GM18861 (cell line): ENCODE results near the gene CDKAL1.
"Not testable (repeated sequence)": the region's sequence is repeated elsewhere in the genome, so short reads cannot be mapped to it uniquely, and the experiment has no call there.

Experiments
- ATAC-seq: cut with Tn5 transposase; IDR thresholded peaks from one replicate; pipeline ENCODE4 v1.9.1; 2021; ENCODE audit not compliant: unreplicated experiment

The CDKAL1 gene

DNA sequence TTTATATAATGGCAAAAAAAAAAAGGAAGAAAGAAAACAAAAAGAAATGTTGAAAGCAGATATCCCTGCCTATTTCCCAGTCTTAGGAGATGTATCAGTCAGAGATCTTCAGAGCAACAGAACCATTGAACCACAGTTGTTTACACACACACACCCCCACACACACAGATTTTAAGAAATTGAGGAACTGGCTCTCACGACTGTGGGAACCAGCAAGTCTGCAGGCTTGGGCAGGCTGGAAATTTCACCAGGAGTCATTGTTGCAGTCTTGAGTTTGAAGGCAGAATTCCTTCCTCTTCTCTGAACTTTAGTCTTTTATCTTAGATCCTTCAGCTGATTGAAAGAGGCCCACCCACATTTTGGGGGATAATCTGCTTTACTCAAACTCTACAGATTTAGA is 380.9 kb downstream of the CDKAL1 start:
- ATAC-seq, result no peak

DNA sequence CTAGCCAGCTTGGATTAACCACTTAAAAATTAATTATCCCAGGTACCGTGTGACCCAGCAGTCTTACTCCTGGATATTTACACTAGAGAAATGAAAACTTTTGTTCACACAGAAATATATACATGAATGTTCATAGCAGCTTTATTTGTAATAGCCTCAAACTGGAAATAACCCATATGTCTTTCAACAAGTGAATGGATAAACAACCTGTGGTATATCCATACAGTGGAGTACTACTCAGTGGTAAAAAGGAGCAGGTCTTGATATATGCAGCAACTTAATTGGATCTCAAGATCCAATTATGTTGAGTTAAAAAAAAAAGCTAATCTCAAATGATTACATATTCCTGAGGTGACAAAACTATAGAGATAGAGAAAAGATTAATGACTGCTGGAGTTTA is 381.4 kb downstream of the CDKAL1 start:
- ATAC-seq, result no peak

DNA sequence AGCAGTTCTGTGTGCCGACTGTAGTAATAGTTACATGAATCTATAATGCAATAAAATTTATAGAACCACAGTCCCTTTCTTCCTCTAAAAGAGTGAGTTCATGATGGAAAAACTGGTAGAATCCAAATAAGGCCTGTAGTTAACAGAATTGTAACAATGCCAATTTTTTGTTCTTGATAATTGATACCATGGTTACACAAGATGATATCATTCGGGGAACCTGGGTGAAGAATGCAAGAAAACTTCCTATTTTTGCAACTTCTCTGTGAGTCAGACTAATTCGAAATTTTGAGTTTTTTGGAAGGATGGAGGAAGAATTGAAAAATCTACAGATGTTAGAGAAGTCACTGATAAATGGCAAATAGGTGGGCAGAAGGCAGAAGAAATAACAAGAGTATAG is 381.8 kb downstream of the CDKAL1 start:
- no peak for ATAC-seq

DNA sequence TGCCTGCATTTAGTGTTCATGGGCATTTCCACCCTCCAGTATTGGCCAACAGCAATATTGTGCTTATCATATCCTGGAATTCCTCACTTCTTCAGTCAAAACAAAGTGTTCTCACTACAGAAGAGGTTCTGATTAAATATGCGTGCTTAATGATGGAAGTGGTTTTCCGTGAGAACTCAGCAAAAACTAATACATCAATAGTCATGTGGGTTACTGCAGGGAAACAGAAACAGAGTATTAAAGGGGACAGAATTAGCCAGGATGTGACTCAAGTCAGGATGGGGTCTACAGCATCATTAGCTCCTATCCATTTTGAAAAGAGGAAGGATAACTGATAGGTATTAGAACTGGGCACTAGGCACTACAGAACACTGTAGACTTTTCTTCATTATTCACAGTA is 384.6 kb downstream of the CDKAL1 start:
- peak; percentile 41 for ATAC-seq

DNA sequence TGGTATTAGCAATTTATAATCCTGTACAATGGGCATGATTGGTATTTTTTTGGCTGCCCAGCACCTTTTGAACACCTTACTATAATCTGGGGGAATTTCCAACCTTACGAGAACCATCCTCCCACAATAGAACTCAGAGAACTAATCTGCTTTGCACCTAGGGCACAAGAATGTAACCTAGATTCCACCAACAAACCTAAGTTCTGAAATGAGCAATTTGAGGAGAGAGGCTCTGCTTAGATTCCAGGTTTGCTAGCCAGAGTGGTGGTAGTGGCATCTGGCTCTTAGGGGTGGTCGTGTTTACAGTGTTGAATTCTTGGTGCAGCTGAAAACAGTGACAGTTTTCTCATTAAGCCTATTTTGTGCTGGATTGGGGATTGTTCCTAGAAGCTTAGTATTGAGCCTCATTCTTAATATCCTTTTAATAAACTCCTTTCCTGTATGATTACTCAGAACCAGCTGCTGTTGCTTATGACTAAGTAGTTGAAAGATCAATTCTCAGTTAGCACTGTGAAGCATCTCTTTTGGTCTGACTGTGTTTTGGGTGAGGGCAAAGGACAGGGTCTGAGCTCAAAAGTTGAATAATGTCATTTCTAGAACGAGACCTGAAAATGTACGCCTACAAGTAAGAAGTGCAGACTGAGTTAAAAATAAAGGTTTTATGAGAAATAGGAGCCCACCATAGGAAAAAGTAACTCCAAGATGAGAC is 385.6 kb downstream of the CDKAL1 start:
- peak; percentile 74 for ATAC-seq

DNA sequence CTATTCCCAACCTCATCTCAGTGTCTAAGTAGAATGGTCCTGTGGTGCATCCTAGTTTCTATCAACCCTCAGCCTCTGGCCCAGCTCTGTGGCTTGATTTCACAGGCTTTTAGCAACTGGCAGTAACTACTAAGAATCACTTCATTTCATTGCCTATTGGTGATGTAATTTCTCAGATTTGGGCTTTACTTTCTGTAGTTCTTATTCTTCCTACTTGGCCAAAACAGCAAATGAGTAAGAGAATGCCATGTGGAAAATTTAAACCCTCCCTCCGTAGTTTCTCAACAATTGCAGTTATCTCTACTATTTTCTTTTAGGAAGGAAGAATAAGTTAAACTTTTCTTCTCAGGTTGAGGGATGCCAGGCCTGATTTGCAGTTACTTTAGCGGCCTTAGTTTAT is 387.3 kb downstream of the CDKAL1 start:
- no peak for ATAC-seq

DNA sequence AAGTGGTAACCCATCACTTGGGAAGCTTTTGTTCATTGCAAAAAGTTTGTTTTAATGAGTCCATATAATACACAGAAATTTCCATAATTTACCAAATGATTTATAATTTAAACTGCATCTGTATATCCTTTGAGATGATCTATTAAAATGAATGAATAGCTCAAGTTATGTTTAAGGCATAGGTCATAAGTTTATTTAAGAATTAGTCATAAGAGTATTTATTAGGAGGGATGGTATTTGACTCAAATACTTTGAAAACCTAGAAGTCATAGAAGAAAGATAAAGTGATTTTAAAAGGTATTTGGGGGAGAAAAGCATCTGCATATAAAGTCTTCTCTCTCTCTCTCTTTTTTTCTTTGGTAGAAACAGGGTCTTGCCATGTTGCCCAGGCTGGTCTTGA is 388.5 kb downstream of the CDKAL1 start:
- no peak for ATAC-seq

DNA sequence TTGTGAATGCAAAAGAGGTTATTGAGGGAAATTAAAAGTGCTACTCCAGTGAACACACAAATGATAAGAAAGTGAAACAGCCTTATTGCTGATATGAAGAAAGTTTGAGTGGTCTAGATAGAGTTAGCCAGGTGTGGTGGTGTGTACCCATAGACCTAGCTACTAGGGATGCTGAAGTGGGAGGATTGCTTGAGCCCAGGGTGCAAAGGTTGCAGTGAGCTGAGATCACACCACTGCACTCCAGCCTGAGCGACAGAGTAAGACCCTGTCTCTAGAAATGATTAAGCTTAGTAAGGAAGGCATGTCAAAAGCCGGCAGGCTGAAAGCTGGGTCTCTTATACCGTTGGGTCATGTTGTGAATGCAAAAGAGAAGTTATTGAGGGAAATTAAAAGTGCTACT is 389.8 kb downstream of the CDKAL1 start:
- ATAC-seq, result not testable (repeated sequence)

DNA sequence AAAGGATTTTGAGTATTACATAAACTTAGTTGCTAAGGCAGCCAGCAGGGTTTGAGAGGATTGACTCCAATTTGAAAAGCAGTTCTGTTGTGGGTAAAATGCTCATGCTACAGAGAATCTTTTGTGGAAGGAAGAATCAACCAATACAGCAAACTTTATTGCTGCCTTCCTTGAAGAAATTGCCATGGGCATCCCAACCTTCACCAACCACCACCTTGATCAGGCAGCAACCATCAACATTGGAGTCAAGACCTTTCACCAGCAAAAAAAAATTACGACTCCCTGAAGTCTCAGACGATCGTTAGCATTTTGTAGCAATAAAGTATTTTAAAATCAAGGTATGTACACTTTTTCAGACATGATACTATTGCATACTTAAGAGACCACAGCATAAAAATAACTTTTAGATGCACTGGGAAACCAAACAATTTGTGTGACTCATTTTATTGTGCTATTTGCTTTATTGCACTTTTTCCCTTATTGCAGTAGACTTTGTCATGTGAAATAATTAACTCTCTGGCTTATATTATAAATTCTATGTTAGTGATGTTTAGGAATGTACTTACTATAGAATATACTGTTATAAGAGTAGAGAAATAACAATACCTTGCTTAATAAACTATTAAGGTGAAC is 390.8 kb downstream of the CDKAL1 start:
- ATAC-seq, result no peak

DNA sequence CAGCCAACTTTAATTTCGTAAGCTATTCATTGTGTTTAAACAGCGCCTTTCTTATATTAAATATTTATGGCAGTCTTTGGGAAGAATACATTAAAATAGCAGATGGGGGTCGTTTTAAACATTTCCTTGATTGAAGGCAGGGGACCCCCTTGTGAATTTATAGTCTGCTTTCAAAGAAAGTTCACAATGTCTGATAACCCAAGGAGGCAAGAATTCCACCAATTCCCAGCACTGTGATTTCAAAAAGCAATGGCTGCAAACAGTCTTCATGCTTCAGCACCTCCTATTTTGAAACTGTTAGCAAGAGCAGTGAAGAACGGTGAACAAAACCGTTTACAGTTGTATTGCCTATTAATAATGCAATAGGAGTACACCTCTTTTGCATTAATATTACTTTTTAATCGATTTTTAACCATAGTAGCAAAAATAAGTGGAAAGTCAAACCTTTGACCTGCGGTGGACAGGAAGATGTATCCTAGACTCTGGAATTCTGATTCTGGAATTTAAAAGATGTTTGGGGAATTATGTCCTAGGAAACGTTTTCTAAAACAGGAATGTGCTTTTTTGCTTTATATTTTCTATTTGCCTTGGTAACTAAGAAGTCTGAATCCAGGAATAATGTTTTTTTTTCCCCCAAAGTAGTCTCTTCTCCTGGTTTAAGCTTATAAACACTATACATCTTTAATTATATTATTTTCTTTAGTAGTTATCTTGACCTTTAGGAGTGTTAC is 393.0 kb downstream of the CDKAL1 start:
- no peak for ATAC-seq

DNA sequence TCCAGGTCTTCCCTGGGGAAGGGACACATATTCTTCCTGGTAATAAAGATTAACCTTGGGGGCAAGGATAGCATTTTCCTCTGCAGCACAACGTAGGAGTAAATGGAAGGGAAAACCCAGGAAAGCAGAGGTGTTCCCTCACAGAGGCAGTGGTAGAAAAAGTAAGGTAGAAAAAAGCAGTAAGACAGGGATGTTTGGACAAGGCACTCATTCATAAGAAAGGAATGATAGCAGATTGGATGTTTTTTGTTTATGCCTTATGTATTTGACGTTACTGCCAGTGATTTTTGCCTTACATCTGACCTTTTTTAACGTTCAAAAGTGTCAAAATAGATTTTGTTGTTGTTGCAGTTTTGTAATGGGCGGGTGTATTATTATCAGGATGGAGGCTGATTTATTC is 395.0 kb downstream of the CDKAL1 start:
- no peak for ATAC-seq

DNA sequence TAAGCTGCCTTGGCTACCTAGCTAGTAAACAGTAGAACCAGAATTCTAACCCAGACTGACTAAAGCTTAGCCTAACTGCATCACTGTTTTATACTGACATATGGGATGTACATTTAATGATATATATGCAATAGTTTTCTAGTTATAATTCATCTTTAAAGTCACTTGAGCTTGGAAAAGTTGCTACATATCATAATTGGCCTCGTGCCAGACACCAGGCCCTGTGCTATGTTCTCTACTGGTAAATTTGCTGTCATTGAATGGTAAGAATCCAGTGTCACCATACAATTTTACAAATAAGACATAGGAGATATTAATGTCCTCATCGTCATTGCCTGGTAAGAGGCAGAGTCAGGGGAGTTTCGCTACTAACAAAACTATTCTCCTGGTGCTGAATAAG is 396.8 kb downstream of the CDKAL1 start:
- no peak for ATAC-seq

DNA sequence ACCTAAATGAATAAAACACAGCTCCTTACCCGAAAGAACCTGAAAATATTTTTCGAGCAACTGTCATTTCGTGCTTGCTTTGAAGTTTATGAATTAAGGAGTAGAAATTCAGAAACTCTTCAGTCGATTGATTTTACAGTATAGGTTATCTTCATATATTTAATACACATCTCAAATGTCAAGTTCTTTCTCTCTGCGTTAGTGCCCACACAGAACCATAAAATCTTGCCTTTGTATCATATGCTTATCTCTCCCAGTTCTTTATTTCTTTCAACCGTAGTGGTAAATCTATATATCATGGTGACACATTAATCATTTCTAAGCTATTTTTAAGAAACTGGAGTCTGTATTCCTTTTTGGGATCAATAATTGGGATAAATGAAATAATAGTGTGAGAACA is 397.5 kb downstream of the CDKAL1 start:
- no peak for ATAC-seq

DNA sequence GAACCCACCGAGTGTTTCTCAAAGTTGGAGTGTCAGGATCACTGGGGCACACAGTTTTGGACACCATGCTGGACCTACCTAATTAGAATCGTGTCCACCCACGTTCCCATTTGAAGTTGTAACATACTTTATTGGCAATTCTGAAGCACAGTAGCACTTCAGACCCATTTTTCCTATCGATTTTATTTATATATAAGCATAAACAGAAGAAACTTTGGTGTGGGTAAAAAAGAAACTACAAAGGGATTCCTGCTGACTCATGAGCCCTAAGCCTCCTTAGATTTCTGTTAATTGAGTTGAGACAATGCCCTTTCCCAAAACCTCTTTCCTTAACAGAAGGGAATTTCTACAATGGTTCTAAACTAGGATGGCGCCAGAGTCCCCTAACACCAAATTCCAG is 398.0 kb downstream of the CDKAL1 start:
- ATAC-seq, result no peak

DNA sequence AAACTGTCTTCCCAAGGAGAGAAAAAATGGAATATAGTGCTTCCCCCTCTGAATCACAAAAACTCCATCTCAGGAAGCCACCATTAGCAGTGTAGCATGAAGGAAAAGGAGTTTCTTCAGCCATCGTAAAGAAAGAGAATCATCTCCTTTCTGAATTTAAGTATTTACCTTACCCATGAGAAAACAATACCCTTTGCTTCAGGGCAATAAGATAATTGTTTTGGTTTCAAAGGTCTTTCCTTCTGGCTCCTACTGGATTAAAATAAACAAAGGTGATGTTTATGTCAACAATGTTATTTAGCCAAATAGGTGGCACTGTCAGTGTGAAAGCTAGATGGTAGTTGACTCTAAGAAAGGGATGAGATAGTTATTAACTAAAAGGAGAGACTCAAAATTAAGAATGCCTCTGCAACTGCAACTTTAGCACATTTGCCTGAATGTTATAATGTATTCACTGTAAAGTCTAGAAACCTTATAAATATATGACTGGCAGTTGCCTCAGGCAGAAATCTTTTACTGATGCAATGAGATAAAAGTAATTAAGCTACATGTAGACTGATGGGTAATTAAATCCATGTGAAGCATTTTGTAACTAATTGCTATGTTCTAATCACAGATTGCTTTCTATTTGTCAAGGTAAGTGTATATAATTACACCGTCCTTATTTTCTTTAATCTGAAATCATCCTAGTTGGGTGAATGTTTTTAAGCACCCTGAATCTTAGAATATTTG is 399.0 kb downstream of the CDKAL1 start:
- no peak for ATAC-seq

DNA sequence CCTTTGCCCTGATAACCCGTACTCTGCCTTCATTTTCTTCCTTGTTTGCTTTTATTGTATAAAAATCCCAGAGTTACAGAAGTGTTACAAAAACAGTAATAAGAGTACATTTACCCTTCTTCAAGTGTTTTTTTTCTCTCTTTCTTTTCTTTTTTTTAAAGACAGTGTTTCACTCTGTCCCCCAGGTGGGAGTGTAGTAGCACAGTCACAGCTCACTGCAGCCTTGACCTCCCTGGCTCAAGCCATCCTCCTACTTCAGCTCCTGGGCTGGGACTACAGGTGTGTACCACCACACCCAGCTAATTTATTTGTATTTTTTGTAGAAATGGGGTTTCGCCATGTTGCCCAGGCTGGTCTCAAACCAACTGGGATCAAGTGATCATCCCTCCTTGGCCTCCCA is 402.7 kb downstream of the CDKAL1 start:
- no peak for ATAC-seq

DNA sequence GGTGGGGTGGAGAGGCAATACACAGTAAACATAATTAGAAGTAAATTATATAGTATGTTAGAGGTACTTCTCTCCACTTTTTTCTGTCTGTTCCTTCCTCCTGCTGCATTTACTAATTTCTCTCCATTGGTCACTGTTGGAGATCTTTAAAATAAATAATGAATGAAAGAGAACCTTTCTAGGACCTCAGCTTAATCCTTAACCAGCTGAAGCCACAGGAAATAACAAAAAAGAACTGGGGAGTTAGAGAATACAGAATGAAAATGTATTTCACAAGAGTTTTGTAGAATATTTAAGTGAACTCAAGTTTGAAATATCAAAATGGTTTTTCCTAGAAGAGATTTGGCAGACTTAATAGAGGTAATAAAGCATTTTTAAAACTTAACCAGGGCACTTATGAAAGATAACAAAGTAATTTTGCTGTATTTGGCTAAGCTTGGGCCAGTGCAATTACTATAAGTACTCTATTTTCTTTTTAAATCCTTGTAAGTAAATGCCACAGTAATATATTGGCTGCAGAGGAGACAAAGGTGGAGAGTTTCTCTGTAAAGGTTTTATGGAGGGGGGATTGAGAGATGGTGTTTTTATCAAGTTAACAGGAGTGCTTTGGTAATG is 405.0 kb downstream of the CDKAL1 start:
- ATAC-seq, result peak; percentile 63

DNA sequence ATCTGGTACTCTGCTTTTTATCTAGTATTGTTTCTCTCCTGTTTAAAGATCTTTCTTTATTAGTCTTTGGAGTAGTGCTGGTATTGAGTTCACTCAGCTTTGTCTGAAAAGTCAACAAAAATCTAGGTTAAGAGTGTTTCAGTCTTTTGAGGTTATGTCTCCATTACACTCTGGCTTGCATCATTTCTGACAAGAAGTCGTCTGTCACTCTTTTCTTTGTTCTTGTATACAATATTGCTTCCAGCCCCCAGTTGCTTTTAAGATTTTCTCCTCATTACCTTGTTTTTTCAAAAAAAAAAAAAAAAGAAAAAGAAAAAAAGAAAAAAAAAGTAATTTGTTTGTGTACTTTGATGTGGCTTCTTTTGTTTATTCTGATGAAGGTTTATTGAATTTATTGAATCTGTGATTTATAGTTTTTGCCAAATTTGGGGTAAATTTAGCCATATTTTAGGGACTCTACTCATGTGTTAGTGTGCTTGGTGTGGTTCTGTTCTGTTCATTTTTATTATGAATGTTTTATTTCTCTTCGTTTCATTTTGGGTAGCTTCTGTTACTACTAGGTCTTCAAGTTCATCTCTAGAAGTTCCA is 408.9 kb downstream of the CDKAL1 start:
- ATAC-seq, result no peak

DNA sequence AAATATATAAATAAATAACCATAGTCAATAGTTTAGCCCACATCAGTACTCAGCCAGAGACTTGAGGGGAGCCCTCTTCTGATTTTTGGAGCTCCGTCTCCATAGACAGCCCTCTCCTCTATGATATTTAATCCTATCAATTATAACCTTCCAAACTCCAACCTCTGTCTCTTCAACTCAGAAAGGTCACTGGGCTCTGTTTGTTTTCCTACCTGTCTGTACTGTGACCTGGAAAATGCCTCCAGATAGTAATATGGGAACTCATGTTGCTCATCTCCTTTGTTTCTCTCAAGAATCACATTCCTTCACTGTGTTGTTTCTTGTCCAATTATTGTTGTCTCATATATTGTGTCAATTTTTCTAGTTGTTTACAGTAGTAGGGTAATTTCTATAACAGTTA is 409.7 kb downstream of the CDKAL1 start:
- no peak for ATAC-seq

DNA sequence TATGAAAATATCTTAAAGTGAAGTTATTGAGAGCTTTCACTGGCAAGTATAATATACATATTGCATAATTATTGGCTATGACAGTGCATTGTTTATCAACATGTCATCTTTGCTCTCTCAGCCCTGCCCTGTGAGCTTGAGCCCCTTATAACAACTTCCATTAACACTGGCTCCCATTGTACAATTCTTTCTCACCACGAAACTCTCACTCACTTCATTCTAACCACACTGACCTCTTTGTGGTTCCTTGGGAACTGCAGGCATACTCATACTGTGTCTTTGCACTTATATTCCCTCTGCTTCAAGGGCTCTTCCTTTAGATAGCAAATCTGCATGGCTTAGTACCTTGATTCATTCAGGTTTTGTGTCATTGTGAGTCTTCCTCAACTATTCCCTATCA is 411.8 kb downstream of the CDKAL1 start:
- peak; percentile 87 for ATAC-seq

DNA sequence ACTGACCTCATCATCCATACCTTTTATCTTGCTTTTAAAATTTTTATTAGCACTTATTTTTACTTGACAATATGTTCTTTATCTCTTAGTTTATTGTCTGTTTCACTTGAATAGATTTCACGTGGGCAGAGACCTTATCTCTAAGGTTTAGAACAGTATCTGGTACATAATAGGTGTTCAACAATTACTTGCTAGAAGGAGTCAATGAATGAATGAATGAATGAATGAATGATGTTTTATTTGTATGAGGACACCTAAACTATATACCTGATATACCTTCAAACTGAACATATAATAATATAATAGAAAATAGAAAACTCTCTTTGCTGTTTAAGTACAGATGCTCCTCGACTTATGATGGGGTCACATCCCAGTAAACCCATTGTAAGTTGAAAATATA is 412.6 kb downstream of the CDKAL1 start:
- ATAC-seq, result no peak
